Measurements from ENCODE around the gene PIP5K1C. TPM values are rescaled to one million over a fixed set of nuclear protein-coding genes. Genes with fewer than 3 reads are reported as not detected.

The PIP5K1C gene
- total RNA-seq, 2 experiments from 2014 or later, result 19.7 to 20.0 TPM

- H3K36me3 Mint-ChIP-seq (ENCODE audit: low read depth), result no peaks in the 10 kb centered on the region
- POLR2A ChIA-PET, result interaction anchor here (0.6 to 0.9 kb wide), 2 partner anchors 10 to 1448 kb away, joined by 3 read pairs; partner anchors contain the start of gene AMH
- peaks cover 22% of the 10 kb centered on the region for H3K4me1 Mint-ChIP-seq (ENCODE audit: low read depth)
- DNase-seq, result no peak
- no peak for ATAC-seq
- no peaks in the 10 kb centered on the region for H3K9me3 Mint-ChIP-seq (ENCODE audit: insufficient read depth)
- H3K4me3 Mint-ChIP-seq, result no peak overlapping the region
- CTCF ChIA-PET, result interaction anchor here (1.1 to 1.7 kb wide), 4 partner anchors 10 to 112 kb away, joined by 3 to 10 read pairs (median 4); partner anchors contain the start of genes GIPC3 and MRPL54
- H3K27me3 Mint-ChIP-seq (ENCODE audit: low read depth), result no peaks in the 10 kb centered on the region
- no peak overlapping the region for H3K27ac Mint-ChIP-seq
Measured at GRCh38 chr19:3697671-3698385, 2.4 kb downstream of the PIP5K1C start.

GRCh38 chr19:3697094-3697493 lies 3.2 kb downstream of the PIP5K1C start:
- Mint-ChIP-seq H3K27ac (no peak overlapping the region), H3K4me1 (ENCODE audit: low read depth) (peaks cover 25% of the 10 kb centered on the region), H3K9me3 (ENCODE audit: insufficient read depth) (no peaks in the 10 kb centered on the region), H3K27me3 (ENCODE audit: low read depth) (no peaks in the 10 kb centered on the region), H3K4me3 (no peak overlapping the region), H3K36me3 (ENCODE audit: low read depth) (no peaks in the 10 kb centered on the region)
- ChIA-PET POLR2A (interaction anchor here (0.6 to 0.9 kb wide), 2 partner anchors 9 to 1448 kb away, joined by 3 read pairs; partner anchors contain the start of gene AMH), CTCF (interaction anchor here (1.1 to 1.7 kb wide), 4 partner anchors 9 to 111 kb away, joined by 3 to 10 read pairs (median 4); partner anchors contain the start of genes GIPC3 and MRPL54)
- ATAC-seq (no peak), DNase-seq (no peak)

- H3K27ac Mint-ChIP-seq, result no peak overlapping the region
- ChIA-PET CTCF (interaction anchor here (1.6 to 1.7 kb wide), 2 partner anchors 8 to 10 kb away, joined by 5 to 10 read pairs; no protein-coding TSS in a partner anchor), POLR2A (no interaction called here)
- no peak overlapping the region for H3K4me3 Mint-ChIP-seq
- no peaks in the 10 kb centered on the region for H3K36me3 Mint-ChIP-seq (ENCODE audit: low read depth)
- H3K27me3 Mint-ChIP-seq (ENCODE audit: low read depth), result no peaks in the 10 kb centered on the region
- peaks cover 28% of the 10 kb centered on the region for H3K4me1 Mint-ChIP-seq (ENCODE audit: low read depth)
- DNase-seq (no peak), ATAC-seq (no peak)
- no peaks in the 10 kb centered on the region for H3K9me3 Mint-ChIP-seq (ENCODE audit: insufficient read depth)
Measured at GRCh38 chr19:3696660-3696995, 3.6 kb downstream of the PIP5K1C start.

DNA sequence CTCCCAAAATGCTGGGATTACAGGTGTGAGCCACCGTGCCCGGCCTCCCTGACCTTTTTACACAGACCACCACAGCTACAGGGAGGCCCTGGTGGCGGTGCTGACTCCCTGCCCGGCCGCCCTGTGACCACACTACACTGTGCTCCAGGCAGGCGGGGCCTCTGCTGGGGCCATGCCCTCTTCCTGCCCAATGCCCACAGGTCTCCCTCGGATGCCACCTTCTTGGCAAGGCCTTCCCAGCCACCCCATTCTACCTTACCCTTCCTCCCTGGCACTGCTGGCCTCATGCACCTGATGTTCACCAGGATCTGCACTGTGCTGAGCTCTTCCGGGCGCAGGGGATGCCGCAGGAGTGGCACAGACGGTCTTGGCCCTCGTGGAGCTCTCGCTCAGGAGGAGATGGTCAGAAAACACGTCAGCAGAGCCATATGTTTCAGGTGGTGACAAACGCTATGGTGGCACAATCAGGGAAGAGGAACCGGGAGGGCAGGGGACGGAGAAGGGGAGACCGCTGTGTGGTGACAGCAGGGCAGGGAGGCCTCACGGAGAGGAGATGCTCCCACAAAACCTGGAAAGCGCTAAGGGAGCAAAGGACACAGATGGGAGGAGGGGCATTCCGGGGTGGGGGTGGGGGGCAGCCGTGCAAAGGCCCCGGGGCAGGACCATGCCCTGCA lies 4.1 kb downstream of the PIP5K1C start:
- no peaks in the 10 kb centered on the region for H3K9me3 Mint-ChIP-seq (ENCODE audit: insufficient read depth)
- CTCF ChIA-PET, result no interaction called here

GRCh38 chr19:3695124-3695733 lies 5.0 kb downstream of the PIP5K1C start:
- Mint-ChIP-seq H3K36me3 (ENCODE audit: low read depth) (peaks cover 4% of the 10 kb centered on the region), H3K4me3 (no peak overlapping the region), H3K9me3 (ENCODE audit: insufficient read depth) (no peaks in the 10 kb centered on the region), H3K27ac (no peak overlapping the region), H3K4me1 (ENCODE audit: low read depth) (peaks cover 38% of the 10 kb centered on the region), H3K27me3 (ENCODE audit: low read depth) (no peaks in the 10 kb centered on the region)
- ChIA-PET CTCF (interaction anchor here (0.7 kb wide), 1 partner anchor 9 kb away, joined by 3 read pairs; no protein-coding TSS in a partner anchor), POLR2A (no interaction called here)
- DNase-seq (no peak), ATAC-seq (no peak)

More for the DNA sequence above, 4.1 kb downstream of the PIP5K1C start:
- no peaks in the 10 kb centered on the region for H3K27me3 Mint-ChIP-seq (ENCODE audit: low read depth)
- H3K27ac Mint-ChIP-seq, result no peak overlapping the region
- DNase-seq (no peak), ATAC-seq (no peak)
- H3K4me3 Mint-ChIP-seq, result no peak overlapping the region
- POLR2A ChIA-PET, result no interaction called here
- peaks cover 33% of the 10 kb centered on the region for H3K4me1 Mint-ChIP-seq (ENCODE audit: low read depth)
- H3K36me3 Mint-ChIP-seq (ENCODE audit: low read depth), result no peaks in the 10 kb centered on the region

DNA sequence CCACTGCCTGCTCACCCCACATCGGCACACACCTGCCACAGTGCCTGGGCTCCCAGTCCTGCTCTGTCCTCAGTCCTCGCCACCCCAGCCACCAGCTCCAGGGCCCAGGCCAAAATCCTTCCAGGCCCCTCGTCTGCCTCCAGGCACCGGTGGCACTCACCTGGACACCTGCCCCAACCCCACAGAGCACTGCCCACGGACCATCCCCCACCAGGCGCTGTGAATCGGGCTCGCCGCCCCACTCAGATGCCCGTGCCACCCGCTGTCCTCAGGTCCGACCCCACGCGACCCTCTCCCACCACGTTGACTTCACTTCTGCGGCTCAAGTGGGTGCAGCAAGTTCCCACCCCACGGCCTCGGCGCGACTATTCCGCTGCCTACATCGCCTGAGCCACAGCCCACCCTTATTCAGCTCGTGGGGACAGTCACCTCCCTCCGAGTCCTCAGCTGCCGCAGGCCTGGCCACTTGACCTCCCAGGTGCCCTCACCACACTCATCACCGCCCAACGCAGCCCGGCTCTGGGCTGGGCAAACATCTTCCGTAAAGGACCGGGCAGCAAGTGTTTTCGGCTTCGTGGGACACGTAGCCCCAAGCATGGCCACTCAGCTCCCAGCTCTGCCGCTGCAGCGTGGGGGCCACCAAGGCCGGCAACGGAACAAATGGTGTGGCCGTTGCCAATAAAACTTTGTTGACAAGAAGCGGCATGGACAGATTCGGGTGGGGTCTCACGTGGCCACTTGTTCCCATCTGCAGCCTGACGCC lies 5.7 kb downstream of the PIP5K1C start:
- Mint-ChIP-seq H3K27me3 (ENCODE audit: low read depth) (no peaks in the 10 kb centered on the region), H3K36me3 (ENCODE audit: low read depth) (peaks cover 6% of the 10 kb centered on the region), H3K4me3 (no peak overlapping the region), H3K4me1 (ENCODE audit: low read depth) (peaks cover 45% of the 10 kb centered on the region), H3K27ac (no peak overlapping the region), H3K9me3 (ENCODE audit: insufficient read depth) (no peaks in the 10 kb centered on the region)
- ChIA-PET POLR2A (no interaction called here), CTCF (no interaction called here)
- ATAC-seq, result no peak
- DNase-seq, result no peak

GRCh38 chr19:3693025-3693925 lies 7.0 kb downstream of the PIP5K1C start:
- Mint-ChIP-seq H3K4me3 (no peak overlapping the region), H3K36me3 (ENCODE audit: low read depth) (peaks cover 6% of the 10 kb centered on the region), H3K4me1 (ENCODE audit: low read depth) (peaks cover 38% of the 10 kb centered on the region), H3K27ac (no peak overlapping the region), H3K27me3 (ENCODE audit: low read depth) (no peaks in the 10 kb centered on the region), H3K9me3 (ENCODE audit: insufficient read depth) (no peaks in the 10 kb centered on the region)
- ATAC-seq (no peak), DNase-seq (no peak)
- ChIA-PET CTCF (interaction anchor here (1.0 to 1.9 kb wide), 4 partner anchors 12 to 129 kb away, joined by 3 to 6 read pairs (median 4); no protein-coding TSS in a partner anchor), POLR2A (no interaction called here)

GRCh38 chr19:3692141-3693024 lies 7.9 kb downstream of the PIP5K1C start:
- DNase-seq (peak; percentile 39), ATAC-seq (peak; percentile 33)
- Mint-ChIP-seq H3K36me3 (ENCODE audit: low read depth) (peaks cover 6% of the 10 kb centered on the region), H3K4me1 (ENCODE audit: low read depth) (peaks cover 40% of the 10 kb centered on the region), H3K4me3 (no peak overlapping the region), H3K27me3 (ENCODE audit: low read depth) (no peaks in the 10 kb centered on the region), H3K27ac (no peak overlapping the region), H3K9me3 (ENCODE audit: insufficient read depth) (no peaks in the 10 kb centered on the region)
- ChIA-PET CTCF (interaction anchor here (0.8 to 1.9 kb wide), 5 partner anchors 13 to 129 kb away, joined by 3 to 6 read pairs (median 3); no protein-coding TSS in a partner anchor), POLR2A (no interaction called here)

DNA sequence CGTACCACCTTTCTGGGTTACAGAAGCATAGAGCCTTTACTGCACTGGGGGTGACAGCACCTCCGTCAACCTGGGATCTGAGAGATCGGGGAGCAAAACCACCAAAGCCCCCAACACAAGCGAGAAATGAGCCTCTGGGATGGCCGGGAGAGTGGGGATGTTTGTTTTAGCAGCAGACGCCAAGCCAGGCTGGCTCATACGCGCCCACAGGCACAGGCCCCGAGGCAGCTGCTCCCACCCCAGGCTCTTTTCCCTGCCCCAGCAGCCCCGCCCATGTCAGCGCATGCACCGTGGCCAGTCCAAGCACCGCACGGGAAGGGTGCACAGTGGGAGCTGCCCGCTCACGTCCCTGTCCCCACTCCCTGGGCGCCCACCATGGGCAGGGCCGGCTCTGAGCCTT lies 8.5 kb downstream of the PIP5K1C start:
- ChIA-PET CTCF (interaction anchor here (0.8 to 1.9 kb wide), 2 partner anchors 14 to 31 kb away, joined by 3 to 6 read pairs; no protein-coding TSS in a partner anchor), POLR2A (no interaction called here)
- DNase-seq (no peak), ATAC-seq (no peak)
- H3K4me3 Mint-ChIP-seq, result no peak overlapping the region
- no peaks in the 10 kb centered on the region for H3K9me3 Mint-ChIP-seq (ENCODE audit: insufficient read depth)
- H3K36me3 Mint-ChIP-seq (ENCODE audit: low read depth), result peaks cover 6% of the 10 kb centered on the region
- peaks cover 43% of the 10 kb centered on the region for H3K4me1 Mint-ChIP-seq (ENCODE audit: low read depth)
- no peaks in the 10 kb centered on the region for H3K27me3 Mint-ChIP-seq (ENCODE audit: low read depth)
- no peak overlapping the region for H3K27ac Mint-ChIP-seq

DNA sequence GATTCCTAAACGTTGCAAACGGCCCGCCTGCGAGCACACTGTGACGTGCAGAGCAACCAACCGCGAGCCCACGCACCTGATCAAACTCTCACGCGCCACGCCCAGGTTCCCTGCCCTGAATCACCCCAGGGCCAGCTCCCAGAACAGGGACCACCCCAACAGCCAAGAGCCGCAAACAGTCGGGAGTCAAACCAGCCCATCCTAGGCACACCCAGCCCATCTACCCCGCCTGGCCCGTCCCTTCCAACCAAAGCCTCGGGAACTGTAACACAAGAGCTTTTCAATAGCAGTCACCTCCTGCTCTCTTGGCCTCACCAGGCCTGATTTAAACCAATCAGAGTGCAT lies 8.9 kb downstream of the PIP5K1C start:
- ChIA-PET POLR2A (interaction anchor here (0.8 kb wide), 1 partner anchor 20 kb away, joined by 3 read pairs; no protein-coding TSS in a partner anchor), CTCF (interaction anchor here (1.1 to 1.7 kb wide), 3 partner anchors 25 to 449 kb away, joined by 4 read pairs; no protein-coding TSS in a partner anchor)
- DNase-seq, result no peak
- Mint-ChIP-seq H3K36me3 (ENCODE audit: low read depth) (peaks cover 6% of the 10 kb centered on the region), H3K4me1 (ENCODE audit: low read depth) (peaks cover 43% of the 10 kb centered on the region), H3K27ac (no peak overlapping the region), H3K27me3 (ENCODE audit: low read depth) (no peaks in the 10 kb centered on the region), H3K9me3 (ENCODE audit: insufficient read depth) (no peaks in the 10 kb centered on the region), H3K4me3 (no peak overlapping the region)
- ATAC-seq, result no peak

Data from activated CD8-positive, alpha-beta T cell treated with anti-CD3 and anti-CD28 coated beads, Interleukin-2, amount 10 ng/mL, durations not matched to agents 7 days and 5 days (primary cell).